ENCODE results near the gene RRAS2.
"Not testable (repeated sequence)": the region's sequence is repeated elsewhere in the genome, so short reads cannot be mapped to it uniquely, and the experiment has no call there.

Gene RRAS2

DNA sequence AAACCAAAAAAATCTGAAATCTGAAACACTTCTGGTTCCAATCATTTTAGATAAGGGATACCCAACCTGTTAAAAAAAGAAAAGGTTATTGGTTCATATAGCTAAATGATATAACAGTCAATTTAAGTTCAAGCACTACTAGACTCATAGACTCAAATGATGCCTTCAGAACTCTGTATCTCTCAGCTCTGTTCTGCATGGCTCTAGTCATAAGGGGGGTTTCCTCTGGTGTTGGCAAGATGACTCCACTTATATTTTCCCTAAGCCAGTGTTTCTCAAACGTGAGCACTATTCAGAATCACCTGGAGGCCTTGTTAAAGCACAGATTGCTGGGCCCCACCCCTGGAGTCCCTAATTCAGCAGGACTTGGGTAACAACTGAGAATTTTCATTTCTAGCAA, 11.5 kb upstream of the RRAS2 start:
- DNase-seq = no peak

DNA sequence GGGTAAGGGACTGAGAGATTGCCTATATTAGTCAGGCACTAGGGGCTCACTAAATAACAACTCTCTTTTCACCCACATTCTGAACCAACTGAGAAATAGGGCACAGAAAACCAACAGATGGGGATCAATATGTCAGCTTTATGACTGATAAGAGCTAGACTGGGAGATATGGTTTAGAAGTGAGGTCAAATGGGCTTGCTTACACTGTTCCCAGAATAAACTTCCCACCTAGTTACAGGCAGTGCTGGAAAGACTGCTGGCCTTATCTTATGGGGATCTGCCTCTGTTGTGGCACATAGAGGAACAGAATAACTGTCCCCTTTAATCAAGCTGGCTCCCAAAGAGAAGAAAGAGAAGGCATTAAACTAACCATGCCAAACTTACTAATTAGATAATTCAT, 10.6 kb upstream of the RRAS2 start:
- DNase-seq = no peak

DNA sequence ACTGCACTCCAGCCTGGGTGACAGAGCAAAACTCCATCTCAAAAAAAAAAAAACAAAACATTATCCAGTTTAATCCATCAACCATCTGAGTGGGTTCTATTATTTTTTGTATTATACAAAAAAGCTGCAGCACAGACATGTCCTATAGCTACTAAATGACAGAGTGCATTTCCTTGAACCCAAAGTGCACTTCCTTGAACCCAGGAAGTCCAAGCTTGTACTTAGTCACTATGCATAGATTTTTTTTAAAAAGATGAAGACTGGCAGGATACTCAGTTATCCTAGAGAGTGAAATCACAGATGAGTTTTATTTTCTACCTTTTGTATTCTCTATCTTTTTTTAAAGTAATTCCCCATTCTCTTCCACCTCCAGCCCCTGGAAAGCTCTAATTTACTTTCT, 8.0 kb upstream of the RRAS2 start:
- no peak for DNase-seq

DNA sequence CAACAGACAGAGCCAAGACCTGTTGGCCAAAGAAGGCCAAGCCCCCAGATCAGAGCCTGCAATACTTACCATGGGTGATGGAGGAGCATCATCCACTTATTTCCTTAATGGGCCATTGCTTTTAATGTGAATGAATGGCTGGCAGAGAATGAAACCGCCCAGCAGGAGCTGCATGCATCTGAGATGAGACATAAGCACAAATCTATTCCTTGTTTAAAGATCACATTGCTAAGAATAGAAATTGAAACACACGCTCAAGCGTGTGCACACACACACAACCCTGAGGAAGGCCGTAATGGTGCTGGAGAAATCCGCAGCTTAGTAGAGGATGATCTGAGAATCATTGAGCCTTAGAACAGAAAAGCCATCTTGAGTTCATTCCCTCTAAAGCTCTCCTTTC, 5.3 kb upstream of the RRAS2 start:
- DNase-seq = no peak

DNA sequence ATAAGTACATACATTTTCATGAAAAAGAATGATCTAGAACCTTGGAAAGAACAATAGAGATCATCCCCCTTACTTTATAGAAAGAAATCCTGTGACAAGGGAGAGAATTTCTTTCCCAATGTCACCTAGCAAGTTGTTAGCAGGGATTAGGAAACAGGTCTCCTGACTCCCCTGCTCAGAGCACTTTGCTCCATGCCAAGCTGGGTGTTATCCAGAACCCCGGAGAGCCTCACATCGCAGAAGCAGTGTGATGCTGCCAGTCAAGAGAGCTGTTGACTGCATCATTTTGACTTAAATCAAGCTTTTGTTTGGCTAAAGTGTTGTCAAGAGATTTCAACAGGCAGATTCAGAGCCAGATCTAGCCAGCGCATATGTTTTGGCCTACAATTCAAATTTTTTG, 3.6 kb upstream of the RRAS2 start:
- no peak for DNase-seq

DNA sequence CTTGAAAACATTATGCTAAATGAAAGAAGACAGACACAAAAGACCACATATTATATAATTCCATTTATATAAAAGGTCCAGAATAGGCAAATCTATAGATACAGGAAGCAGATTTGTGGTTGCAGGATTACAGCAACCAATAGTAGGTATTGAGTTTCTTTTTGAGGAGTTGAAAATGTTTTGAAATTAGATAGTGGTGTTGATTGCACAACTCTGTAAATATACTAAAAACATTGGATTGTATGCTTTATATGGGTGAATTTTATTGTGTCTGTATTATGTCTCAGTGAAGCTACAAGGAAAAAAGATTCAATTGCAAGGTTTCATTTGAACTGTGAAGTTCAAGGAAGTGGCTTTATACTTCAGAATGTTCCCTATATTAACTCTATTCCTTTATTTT, 3.0 kb upstream of the RRAS2 start:
- DNase-seq = no peak

DNA sequence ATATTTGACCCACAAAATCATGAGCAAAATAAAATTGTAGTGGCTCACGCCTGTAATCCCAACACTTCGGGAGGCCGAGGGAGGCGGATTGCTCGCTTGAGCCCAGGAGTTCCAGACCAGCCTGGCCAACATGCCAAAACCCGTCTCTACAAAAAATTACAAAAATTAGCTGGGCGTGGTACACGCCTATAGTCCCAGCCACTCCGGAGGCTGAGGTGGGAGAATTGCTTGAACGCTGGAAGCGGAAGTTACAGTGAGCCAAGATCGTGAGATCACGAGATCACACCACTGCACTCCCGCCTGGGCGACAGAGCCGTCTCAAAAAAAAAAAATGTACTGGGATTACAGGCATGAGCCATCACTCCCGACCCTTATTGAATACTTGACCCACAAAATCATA, 2.0 kb upstream of the RRAS2 start:
- DNase-seq = no peak

- DNase-seq = no peak
These were observed 583 bp upstream of the RRAS2 start for GRCh38 chr11:14359501-14360031.

DNA sequence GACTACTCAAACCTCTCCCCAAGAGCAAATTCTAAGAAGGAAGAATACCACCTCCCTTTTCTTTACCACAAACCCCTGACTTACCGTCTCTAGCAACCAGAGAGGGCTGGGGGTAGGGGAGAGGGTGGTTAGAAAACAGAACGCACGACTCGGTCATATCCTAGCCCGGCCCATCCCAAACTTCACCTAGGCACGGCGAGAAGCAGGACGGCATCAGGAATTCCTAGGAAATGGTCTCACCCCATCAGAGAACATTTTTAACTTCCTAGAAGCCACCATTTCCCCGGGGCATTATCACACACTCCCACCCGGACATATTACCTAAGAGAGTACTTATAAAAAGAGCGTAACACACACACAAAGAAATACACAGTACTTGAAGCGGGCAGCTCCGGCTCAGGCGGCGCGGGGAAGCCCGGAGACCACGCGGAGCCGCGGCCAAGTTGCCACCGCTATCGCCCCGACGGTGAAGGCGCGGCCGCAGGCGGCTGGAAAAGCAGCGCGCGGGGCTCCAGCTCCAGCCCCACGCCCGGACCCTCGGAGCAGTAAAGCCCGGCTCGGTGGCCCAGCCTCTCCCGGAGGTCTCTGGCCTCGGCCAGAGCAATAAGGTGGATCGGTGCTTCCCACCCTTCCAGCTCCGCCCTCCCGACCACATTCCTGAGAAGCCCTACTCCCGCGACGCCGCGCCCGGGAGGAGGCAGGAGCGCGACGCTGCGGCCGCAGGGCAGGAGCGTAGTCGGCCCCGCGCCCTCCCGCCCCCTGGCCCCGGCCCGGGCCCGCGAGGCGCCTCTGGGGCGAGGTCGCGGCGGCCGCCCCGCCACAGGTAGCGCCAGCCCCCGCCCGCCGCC, 878 bp downstream of the RRAS2 start:
- DNase-seq = peak; percentile 14

DNA sequence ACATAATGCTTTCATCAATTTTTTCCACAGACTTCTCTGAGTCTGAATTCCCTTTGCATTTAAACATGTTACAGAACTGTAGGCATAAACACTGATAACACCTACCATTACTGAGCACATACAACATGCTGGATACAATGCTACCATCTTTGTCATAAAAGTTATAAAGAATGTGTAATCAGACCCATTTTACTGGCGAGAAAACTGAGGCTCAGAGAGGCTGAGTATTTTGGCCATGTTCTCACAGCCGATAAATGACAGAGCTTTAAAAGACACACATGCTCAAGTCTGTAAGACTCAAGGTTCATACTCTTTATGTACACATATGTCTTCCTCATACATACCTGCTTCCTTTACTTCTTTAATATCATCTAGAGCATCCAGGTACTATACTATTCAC, 2.6 kb downstream of the RRAS2 start:
- no peak for DNase-seq

GRCh38 chr11:14354604-14355003, 4.4 kb downstream of the RRAS2 start:
- DNase-seq = not testable (repeated sequence)

DNA sequence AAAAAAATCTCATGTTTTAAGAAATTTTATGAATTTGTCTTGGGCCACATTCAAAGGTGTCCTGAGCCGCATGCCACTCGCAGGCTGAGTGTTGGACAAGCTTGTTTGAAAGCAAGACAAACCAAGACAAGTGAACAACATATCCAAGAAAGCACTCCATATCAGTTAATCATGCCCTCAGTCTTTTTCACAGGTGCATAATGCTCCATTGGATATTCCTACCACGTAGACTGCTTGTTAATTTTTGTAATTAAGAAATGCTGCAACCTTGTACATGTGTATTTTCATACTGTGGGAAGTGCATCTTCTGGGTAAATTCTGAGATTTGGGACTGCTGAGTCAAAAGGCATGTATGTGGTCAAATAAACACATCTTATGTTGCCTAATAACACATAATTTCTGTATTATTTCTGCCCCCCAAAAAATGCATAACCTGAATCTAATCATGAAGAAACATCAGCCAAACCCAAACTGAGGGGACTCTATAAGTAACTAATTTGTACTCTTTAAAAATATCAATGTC, 8.2 kb downstream of the RRAS2 start:
- DNase-seq = no peak

GRCh38 chr11:14350215-14350614, 8.8 kb downstream of the RRAS2 start:
- no peak for DNase-seq

- DNase-seq = no peak
These were observed 11.0 kb downstream of the RRAS2 start for GRCh38 chr11:14347991-14348390.

DNA sequence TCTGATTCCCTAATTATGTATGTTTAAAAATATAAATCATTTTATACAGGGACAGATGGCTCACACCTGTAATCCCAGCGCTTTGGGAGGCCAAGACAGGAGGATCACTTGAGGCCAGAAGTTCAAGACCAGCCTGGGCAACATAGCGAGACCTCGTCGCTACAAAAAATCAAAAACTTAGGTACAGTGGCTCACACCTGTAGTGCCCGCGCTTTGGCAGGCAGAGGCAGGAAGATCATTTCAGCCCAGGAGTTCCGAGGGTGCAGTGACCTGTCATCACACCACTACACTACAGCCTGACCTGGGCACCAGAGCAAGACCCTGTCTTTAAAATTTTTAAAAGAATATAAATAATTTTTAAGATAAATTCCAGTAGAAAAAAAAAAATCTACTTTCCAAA, 11.5 kb downstream of the RRAS2 start:
- DNase-seq = no peak

- no peak for DNase-seq
These were observed 12.6 kb downstream of the RRAS2 start for GRCh38 chr11:14346303-14346955.

DNA sequence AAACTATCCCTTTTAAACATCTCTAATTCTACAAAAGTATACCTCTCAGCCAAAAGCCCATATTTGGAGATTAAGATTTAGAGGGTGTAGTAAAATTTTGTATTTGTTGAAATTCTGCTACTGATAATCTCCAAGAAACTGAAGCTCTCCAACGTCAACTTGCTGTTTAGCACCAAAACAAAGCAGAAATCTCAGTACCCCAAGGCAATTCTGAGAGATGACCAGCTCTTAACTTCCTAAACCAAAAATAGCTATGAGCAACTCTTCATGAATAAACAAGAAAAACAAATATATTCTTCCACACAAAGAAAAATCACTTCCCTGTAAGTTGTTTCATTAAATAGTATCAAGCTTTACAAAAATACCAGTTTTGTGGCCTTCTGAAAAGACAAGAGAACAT, 13.3 kb downstream of the RRAS2 start:
- no peak for DNase-seq

DNA sequence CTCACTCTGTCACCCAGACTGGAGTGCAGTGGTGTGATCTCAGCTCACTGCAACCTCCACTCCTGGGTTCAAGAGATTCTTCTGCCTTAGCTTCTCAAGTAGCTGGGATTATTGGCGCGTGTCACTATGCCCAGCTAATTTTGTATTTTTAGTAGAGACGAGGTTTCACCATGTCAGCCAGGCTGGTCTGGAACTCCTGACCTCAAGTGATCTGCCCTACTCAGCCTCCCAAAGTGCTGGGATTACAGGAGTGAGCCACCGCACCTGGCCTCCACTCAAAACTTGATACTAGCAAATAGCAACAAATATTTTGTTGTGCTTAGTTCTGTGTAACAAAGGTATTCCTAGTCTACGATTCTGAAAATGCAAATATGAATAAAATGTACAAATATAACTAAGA, 14.0 kb downstream of the RRAS2 start:
- not testable (repeated sequence) for DNase-seq

GRCh38 chr11:14342906-14343305, 16.1 kb downstream of the RRAS2 start:
- no peak for DNase-seq

DNA sequence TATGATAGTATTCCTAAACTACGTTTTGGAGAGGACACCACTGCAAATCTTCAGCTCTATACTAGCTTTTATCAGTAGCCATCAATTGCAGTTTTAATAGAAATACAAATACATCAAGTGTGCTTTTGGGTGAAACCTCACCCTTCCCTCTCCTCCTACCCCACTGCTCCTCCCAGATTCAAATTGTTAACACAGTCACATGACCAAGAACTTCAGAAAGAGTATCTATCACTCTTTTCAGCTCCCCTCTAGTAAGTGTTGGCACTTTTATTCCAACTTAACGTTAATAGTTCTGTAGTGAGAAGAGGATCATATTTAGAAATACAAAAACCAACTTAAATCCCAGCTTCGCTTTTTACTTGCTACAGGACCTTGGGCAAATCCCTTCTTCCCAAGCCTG, 17.0 kb downstream of the RRAS2 start:
- no peak for DNase-seq

- no peak for DNase-seq
These were observed 18.3 kb downstream of the RRAS2 start for GRCh38 chr11:14340721-14341120.

- DNase-seq = no peak
These were observed 19.6 kb downstream of the RRAS2 start for GRCh38 chr11:14339356-14339755.

DNA sequence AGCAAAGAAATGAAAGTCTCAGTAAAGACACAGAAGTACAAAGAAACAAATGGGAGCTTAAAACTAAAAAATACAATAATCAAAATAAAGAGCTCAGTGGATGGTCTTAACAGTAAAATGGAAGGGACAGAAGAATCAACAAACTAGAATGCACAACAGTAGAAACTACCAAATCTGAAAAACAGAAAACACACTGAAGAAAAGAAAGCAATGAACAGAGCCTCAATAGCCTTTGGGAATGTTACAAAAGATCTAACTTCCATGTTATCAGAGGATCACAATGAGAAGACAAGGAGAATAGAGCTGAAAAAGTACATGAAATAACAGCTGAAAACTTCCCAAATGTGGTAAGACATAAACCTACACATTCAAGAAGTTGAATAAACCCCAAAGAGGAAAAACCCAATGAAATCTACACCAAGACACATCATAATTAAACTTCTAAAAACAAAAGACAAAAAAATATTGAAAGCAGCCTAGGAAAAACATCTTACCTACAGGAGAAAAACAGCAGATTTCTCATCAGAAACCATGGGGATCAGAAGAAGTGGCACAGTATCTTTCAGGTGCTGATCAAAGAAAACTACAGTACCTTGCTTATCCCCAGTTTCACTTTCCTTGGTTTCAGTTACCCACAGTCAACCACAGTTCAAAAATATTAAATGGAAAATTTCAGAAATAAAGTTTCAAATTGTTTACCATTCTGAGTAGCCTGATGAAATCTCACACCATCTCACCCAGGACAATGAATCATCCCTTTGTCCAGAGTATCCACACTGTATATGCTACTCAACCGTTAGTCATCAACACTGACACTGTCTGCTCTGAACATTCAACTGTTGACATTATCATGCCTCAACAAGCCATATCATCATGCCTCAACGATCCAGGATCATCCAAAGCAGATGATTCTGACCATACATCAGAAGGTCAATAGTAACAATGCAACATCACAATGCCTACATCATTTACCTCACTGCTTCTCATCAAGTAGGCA, 22.2 kb downstream of the RRAS2 start:
- peak; percentile 50 for DNase-seq

Data from CD4-positive, alpha-beta T cell treated with Interleukin-4 for 4 hours (primary cell).